HAP-1 (cell line): ENCODE results near the gene INPP5D.

Experiments used
- DNase-seq, 2 experiments: peaks; one replicate each; pipeline ENCODE4 v3.0.0-alpha.2; 2016 to 2020; ENCODE audit warnings: low spot score in 2 of 2
- H3K27me3 ChIP-seq: fragments of 250-450 bp; sonication (Bioruptor Pico); 2 replicates; pipeline ENCODE4 v1.5.1; 2020; ENCODE audit warnings: low read depth, mild to moderate bottlenecking, moderate library complexity
- H3K36me3 ChIP-seq: fragments of 250-450 bp; sonication (Bioruptor Pico); replicated peaks from 2 replicates; pipeline ENCODE4 v1.5.1; 2020; ENCODE audit warnings: mild to moderate bottlenecking
- H3K4me1 ChIP-seq: fragments of 250-450 bp; sonication (Bioruptor Pico); 2 replicates; pipeline ENCODE4 v1.5.1; 2020; ENCODE audit warnings: mild to moderate bottlenecking
- H3K4me3 ChIP-seq: fragments of 250-450 bp; sonication (Bioruptor Pico); 2 replicates; pipeline ENCODE4 v1.5.1; 2020; ENCODE audit warnings: mild to moderate bottlenecking, moderate library complexity
- H3K9me3 ChIP-seq: fragments of 250-450 bp; sonication (Bioruptor Pico); 2 replicates; pipeline ENCODE4 v1.5.1; 2020; ENCODE audit warnings: mild to moderate bottlenecking, moderate library complexity
- in situ Hi-C: fragments of 300-500 bp; cut with MboI; formaldehyde crosslinking; loops from 3 replicates; pipeline ENCODE4 v1.14.3; 2020; ENCODE audit warnings: low sequenced_read_pairs, inconsistent platforms, mixed read lengths

INPP5D gene

GRCh38 chr2:233202531-233202944 is 142.4 kb downstream of the INPP5D start:
- no peaks in the 10 kb centered on the region for H3K36me3 ChIP-seq
- in situ Hi-C loops: no loop called here

GRCh38 chr2:233203060-233203459 is 142.9 kb downstream of the INPP5D start:
- H3K4me1 ChIP-seq: no peaks in the 10 kb centered on the region
- no peaks in the 10 kb centered on the region for H3K27me3 ChIP-seq
- no peak overlapping the region for H3K4me3 ChIP-seq
- in situ Hi-C loops: no loop called here
- no peaks in the 10 kb centered on the region for H3K36me3 ChIP-seq
- no peak for DNase-seq
- H3K9me3 ChIP-seq: no peaks in the 10 kb centered on the region; the same call in 1 of the 2 replicates

More at GRCh38 chr2:233202531-233202944, 142.4 kb downstream of the INPP5D start:
- Histone ChIP-seq H3K4me1 (no peaks in the 10 kb centered on the region), H3K9me3 (no peaks in the 10 kb centered on the region; the same call in 1 of the 2 replicates), H3K27me3 (no peaks in the 10 kb centered on the region), H3K4me3 (no peak overlapping the region)
- no peak for DNase-seq

GRCh38 chr2:233204286-233204936 is 144.3 kb downstream of the INPP5D start:
- Histone ChIP-seq H3K36me3 (no peaks in the 10 kb centered on the region), H3K27me3 (no peaks in the 10 kb centered on the region), H3K4me3 (no peak overlapping the region), H3K4me1 (peaks cover 5% of the 10 kb centered on the region; the same call in 1 of the 2 replicates), H3K9me3 (no peaks in the 10 kb centered on the region; the same call in 1 of the 2 replicates)
- in situ Hi-C loops: no loop called here
- DNase-seq: no peak

- Histone ChIP-seq H3K36me3 (no peaks in the 10 kb centered on the region), H3K27me3 (no peaks in the 10 kb centered on the region), H3K4me1 (peaks cover 9% of the 10 kb centered on the region), H3K9me3 (no peaks in the 10 kb centered on the region), H3K4me3 (no peak overlapping the region)
- no peak for DNase-seq
- in situ Hi-C loops: no loop called here
Observed at GRCh38 chr2:233208382-233209116, 148.4 kb downstream of the INPP5D start.

GRCh38 chr2:233209117-233209532 is 149.0 kb downstream of the INPP5D start:
- no peak overlapping the region for H3K4me3 ChIP-seq
- no peak for DNase-seq
- no peaks in the 10 kb centered on the region for H3K9me3 ChIP-seq
- H3K4me1 ChIP-seq: peaks cover 9% of the 10 kb centered on the region
- no peaks in the 10 kb centered on the region for H3K36me3 ChIP-seq
- in situ Hi-C loops: no loop called here
- no peaks in the 10 kb centered on the region for H3K27me3 ChIP-seq

GRCh38 chr2:233209533-233210171 is 149.5 kb downstream of the INPP5D start:
- peak; percentile 56 to 57 for DNase-seq
- no peaks in the 10 kb centered on the region for H3K36me3 ChIP-seq
- in situ Hi-C loops: no loop called here
- H3K9me3 ChIP-seq: no peaks in the 10 kb centered on the region
- H3K27me3 ChIP-seq: no peaks in the 10 kb centered on the region
- H3K4me3 ChIP-seq: no peak overlapping the region
- H3K4me1 ChIP-seq: peaks cover 9% of the 10 kb centered on the region

- H3K4me1 ChIP-seq: peaks cover 9% of the 10 kb centered on the region
- in situ Hi-C loops: no loop called here
- DNase-seq: no peak
- H3K9me3 ChIP-seq: no peaks in the 10 kb centered on the region
- no peak overlapping the region for H3K4me3 ChIP-seq
- no peaks in the 10 kb centered on the region for H3K27me3 ChIP-seq
- H3K36me3 ChIP-seq: no peaks in the 10 kb centered on the region
Observed at GRCh38 chr2:233210281-233210680, 150.1 kb downstream of the INPP5D start.

GRCh38 chr2:233210843-233211547 is 150.9 kb downstream of the INPP5D start:
- Histone ChIP-seq H3K4me1 (peaks cover 9% of the 10 kb centered on the region), H3K36me3 (no peaks in the 10 kb centered on the region), H3K4me3 (no peak overlapping the region), H3K27me3 (no peaks in the 10 kb centered on the region), H3K9me3 (no peaks in the 10 kb centered on the region)
- in situ Hi-C loops: no loop called here
- DNase-seq: no peak

GRCh38 chr2:233211548-233211895 is 151.4 kb downstream of the INPP5D start:
- Histone ChIP-seq H3K36me3 (no peaks in the 10 kb centered on the region), H3K4me3 (no peak overlapping the region), H3K27me3 (no peaks in the 10 kb centered on the region), H3K4me1 (peaks cover 9% of the 10 kb centered on the region), H3K9me3 (no peaks in the 10 kb centered on the region)
- DNase-seq: no peak
- in situ Hi-C loops: no loop called here

- Histone ChIP-seq H3K27me3 (no peaks in the 10 kb centered on the region), H3K4me3 (no peak overlapping the region), H3K4me1 (peaks cover 9% of the 10 kb centered on the region), H3K9me3 (no peaks in the 10 kb centered on the region), H3K36me3 (no peaks in the 10 kb centered on the region)
- in situ Hi-C loops: no loop called here
- DNase-seq: no peak
Observed at GRCh38 chr2:233213011-233213410, 152.9 kb downstream of the INPP5D start.

GRCh38 chr2:233213975-233214374 is 153.8 kb downstream of the INPP5D start:
- no peaks in the 10 kb centered on the region for H3K27me3 ChIP-seq
- H3K4me3 ChIP-seq: no peak overlapping the region
- in situ Hi-C loops: no loop called here
- no peak for DNase-seq
- no peaks in the 10 kb centered on the region for H3K36me3 ChIP-seq
- no peaks in the 10 kb centered on the region for H3K9me3 ChIP-seq
- peaks cover 7% of the 10 kb centered on the region for H3K4me1 ChIP-seq

- H3K27me3 ChIP-seq: no peaks in the 10 kb centered on the region
- H3K9me3 ChIP-seq: no peaks in the 10 kb centered on the region
- H3K4me3 ChIP-seq: no peak overlapping the region
- no peak for DNase-seq
- no peaks in the 10 kb centered on the region for H3K36me3 ChIP-seq
- no peaks in the 10 kb centered on the region for H3K4me1 ChIP-seq
- in situ Hi-C loops: no loop called here
Observed at GRCh38 chr2:233217892-233218377, 157.8 kb downstream of the INPP5D start.

GRCh38 chr2:233218836-233219235 is 158.7 kb downstream of the INPP5D start:
- Histone ChIP-seq H3K9me3 (no peaks in the 10 kb centered on the region), H3K4me3 (no peak overlapping the region), H3K4me1 (no peaks in the 10 kb centered on the region), H3K36me3 (no peaks in the 10 kb centered on the region), H3K27me3 (no peaks in the 10 kb centered on the region)
- no peak for DNase-seq
- in situ Hi-C loops: no loop called here
